Smooth muscle cell of the brain vasculature (primary cell): ENCODE results near the gene ACADS.
"Not testable (repeated sequence)": the region's sequence is repeated elsewhere in the genome, so short reads cannot be mapped to it uniquely, and the experiment has no call there.

Experiments
- DNase-seq: peaks from one replicate; pipeline ENCODE4 v3.0.0-alpha.2; 2012; ENCODE audit warnings: low read depth, low spot score

Gene ACADS

GRCh38 chr12:120726510-120726793 is 826 bp downstream of the ACADS start:
- no peak for DNase-seq

GRCh38 chr12:120726961-120727360 is 1.3 kb downstream of the ACADS start:
- no peak for DNase-seq

GRCh38 chr12:120732198-120732597 is 6.6 kb downstream of the ACADS start:
- DNase-seq = not testable (repeated sequence)

GRCh38 chr12:120733574-120733973 is 7.9 kb downstream of the ACADS start:
- DNase-seq = no peak

GRCh38 chr12:120734210-120734609 is 8.6 kb downstream of the ACADS start:
- DNase-seq = no peak

- DNase-seq = no peak
Observed at GRCh38 chr12:120735181-120735580, 9.6 kb downstream of the ACADS start.

GRCh38 chr12:120736404-120737331 is 11.0 kb downstream of the ACADS start:
- DNase-seq = no peak

GRCh38 chr12:120737557-120738251 is 12.1 kb downstream of the ACADS start:
- no peak for DNase-seq

- DNase-seq = no peak
Observed at GRCh38 chr12:120738252-120739030, 12.8 kb downstream of the ACADS start.

- no peak for DNase-seq
Observed at GRCh38 chr12:120739031-120739762, 13.6 kb downstream of the ACADS start.

- no peak for DNase-seq
Observed at GRCh38 chr12:120739821-120740613, 14.4 kb downstream of the ACADS start.

- DNase-seq = no peak
Observed at GRCh38 chr12:120740871-120741270, 15.2 kb downstream of the ACADS start.

- no peak for DNase-seq
Observed at GRCh38 chr12:120741476-120742421, 16.1 kb downstream of the ACADS start.

GRCh38 chr12:120744922-120745493 is 19.4 kb downstream of the ACADS start:
- DNase-seq = no peak

- no peak for DNase-seq
Observed at GRCh38 chr12:120748242-120748641, 22.6 kb downstream of the ACADS start.

GRCh38 chr12:120749256-120749655 is 23.6 kb downstream of the ACADS start:
- no peak for DNase-seq

- DNase-seq = no peak
Observed at GRCh38 chr12:120750806-120751205, 25.2 kb downstream of the ACADS start.

GRCh38 chr12:120751389-120751788 is 25.8 kb downstream of the ACADS start:
- DNase-seq = no peak

GRCh38 chr12:120754792-120755191 is 29.2 kb downstream of the ACADS start:
- no peak for DNase-seq
